Keratinocyte (primary cell): ENCODE data around the gene HECTD4.

Experiments
- CTCF ChIP-seq, 3 experiments: IDR thresholded peaks in 1 of 3; conservative IDR thresholded peaks in 1 of 3; optimal IDR thresholded peaks in 1 of 3; 2 replicates in 2 of 3; 3 replicates in 1 of 3; pipeline versions ENCODE3 to v1.5.1; 2011; ENCODE audit warnings: low read length in 3 of 3, mild to moderate bottlenecking in 3 of 3, moderate library complexity in 2 of 3, control low read depth in 1 of 3, inconsistent platforms in 1 of 3; ENCODE audit not compliant: insufficient read depth in 2 of 3; ENCODE audit errors: extremely low read depth in 1 of 3
- EZH2 ChIP-seq: IDR thresholded peaks from one replicate; pipeline ENCODE4 v1.6.1; 2012; ENCODE audit warnings: inconsistent platforms, mild to moderate bottlenecking, low read length, moderate library complexity

DNA sequence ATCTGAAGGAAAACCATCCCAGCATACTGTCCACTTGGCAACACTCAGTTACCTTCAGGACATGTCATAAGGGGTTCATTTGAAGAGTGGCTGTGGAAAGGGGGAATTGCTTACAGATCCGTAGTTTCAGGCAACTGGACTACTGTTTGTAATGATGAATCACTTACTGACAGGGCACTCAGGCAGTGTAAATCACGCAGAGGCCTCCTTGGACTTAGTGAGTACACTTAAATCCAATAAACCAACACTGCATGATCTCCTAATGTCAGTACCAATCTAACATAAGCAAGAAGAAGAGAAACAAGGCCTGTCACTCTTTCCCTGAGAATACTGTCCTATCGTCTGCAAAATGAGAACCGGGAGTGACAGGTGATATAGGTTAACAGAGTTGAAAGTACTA is 152.1 kb downstream of the HECTD4 start:
- no peak for TF ChIP-seq EZH2
- TF ChIP-seq CTCF (optimal IDR thresholded peaks at IDR 0.05 in 1 of 3, IDR thresholded peaks at IDR 0.05 in 1 of 3, conservative IDR thresholded peaks at IDR 0.05 in 1 of 3; ENCODE audit: extremely low read depth in 1 of 3, insufficient read depth in 2 of 3, low read length in 3 of 3): no peak
